Measurements from ENCODE around the gene ITGA1.

DNA sequence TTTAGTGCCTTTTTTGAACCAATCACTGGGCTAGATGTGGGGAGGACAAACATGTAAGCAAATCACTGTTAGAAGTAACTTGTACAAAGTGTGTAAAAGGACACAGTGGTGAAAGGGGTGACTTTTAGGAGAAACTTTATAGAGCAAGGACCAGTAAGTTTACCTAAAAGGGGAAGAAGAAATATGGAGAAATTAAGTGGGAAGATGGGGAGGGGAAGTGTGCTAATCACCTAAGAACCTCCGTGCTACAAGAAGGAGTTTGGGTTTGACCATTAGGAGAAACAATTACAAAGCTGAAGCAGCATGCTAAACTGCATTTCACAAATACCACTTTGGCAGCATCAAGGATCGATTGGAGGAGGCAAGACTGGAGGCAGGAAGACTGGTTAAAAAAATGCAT, 17.3 kb downstream of the ITGA1 start:
- TF ChIP-seq, protein P1, sequence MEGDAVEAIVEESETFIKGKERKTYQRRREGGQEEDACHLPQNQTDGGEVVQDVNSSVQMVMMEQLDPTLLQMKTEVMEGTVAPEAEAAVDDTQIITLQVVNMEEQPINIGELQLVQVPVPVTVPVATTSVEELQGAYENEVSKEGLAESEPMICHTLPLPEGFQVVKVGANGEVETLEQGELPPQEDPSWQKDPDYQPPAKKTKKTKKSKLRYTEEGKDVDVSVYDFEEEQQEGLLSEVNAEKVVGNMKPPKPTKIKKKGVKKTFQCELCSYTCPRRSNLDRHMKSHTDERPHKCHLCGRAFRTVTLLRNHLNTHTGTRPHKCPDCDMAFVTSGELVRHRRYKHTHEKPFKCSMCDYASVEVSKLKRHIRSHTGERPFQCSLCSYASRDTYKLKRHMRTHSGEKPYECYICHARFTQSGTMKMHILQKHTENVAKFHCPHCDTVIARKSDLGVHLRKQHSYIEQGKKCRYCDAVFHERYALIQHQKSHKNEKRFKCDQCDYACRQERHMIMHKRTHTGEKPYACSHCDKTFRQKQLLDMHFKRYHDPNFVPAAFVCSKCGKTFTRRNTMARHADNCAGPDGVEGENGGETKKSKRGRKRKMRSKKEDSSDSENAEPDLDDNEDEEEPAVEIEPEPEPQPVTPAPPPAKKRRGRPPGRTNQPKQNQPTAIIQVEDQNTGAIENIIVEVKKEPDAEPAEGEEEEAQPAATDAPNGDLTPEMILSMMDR (IDR thresholded peaks at IDR 0.05; ENCODE audit: control extremely low read depth in 1 of 3, insufficient read depth in 1 of 3, low read depth in 1 of 3, low read length in 3 of 3): no peak
- TF ChIP-seq GTF2F1 (IDR thresholded peaks at IDR 0.05; ENCODE audit: borderline replicate concordance, low read depth, low read length): no peak
- TF ChIP-seq POLR2A (IDR thresholded peaks at IDR 0.05; ENCODE audit: control extremely low read depth in 1 of 2, low read depth in 2 of 2, low read length in 2 of 2): no peak
